MCF 10A (cell line): ENCODE data around the gene FRMD3. TPM values are rescaled to one million over a fixed set of nuclear protein-coding genes. Genes with fewer than 3 reads are reported as not detected.

Source experiments
- BruUV-seq: library from RNA; stranded (reverse); fragments of 400-500 nt; replicated peaks from 2 replicates; lab custom pipeline; 2021; lab: Mats Ljungman, UMichigan
- CTCF ChIA-PET: fragments of 300-600 bp; sonication (Branson Sonifier 250); formaldehyde crosslinking; extraction: SDS; loops from one replicate; lab custom pipeline; 2021; ENCODE audit warnings: antibody characterized with exemption, inconsistent platforms; lab: Yijun Ruan, JAX
- POLR2A ChIA-PET: fragments of 300-600, 350-650 bp; sonication (Branson Sonifier 250); formaldehyde crosslinking; extraction: SDS; loops from one replicate; lab custom pipeline; 2020; ENCODE audit warnings: antibody characterized with exemption, inconsistent platforms; lab: Yijun Ruan, JAX
- DNase-seq: peaks from one replicate; pipeline ENCODE4 v3.0.0-alpha.2; 2018; ENCODE audit not compliant: unreplicated experiment
- H3K27ac Mint-ChIP-seq: one replicate; pipeline ENCODE4 v1.8.0; 2022; ENCODE audit warnings: mild to moderate bottlenecking, low read depth, mixed read lengths; ENCODE audit not compliant: unreplicated experiment
- H3K27me3 Mint-ChIP-seq: one replicate; pipeline ENCODE4 v1.8.0; 2022; ENCODE audit warnings: mixed read lengths; ENCODE audit not compliant: insufficient read depth, unreplicated experiment
- H3K36me3 Mint-ChIP-seq: one replicate; pipeline ENCODE4 v1.8.0; 2022; ENCODE audit warnings: mild to moderate bottlenecking, moderate library complexity, mixed read lengths; ENCODE audit not compliant: insufficient read depth, unreplicated experiment
- H3K4me1 Mint-ChIP-seq: one replicate; pipeline ENCODE4 v1.8.0; 2022; ENCODE audit warnings: mixed read lengths; ENCODE audit not compliant: insufficient read depth, unreplicated experiment
- H3K4me3 Mint-ChIP-seq: one replicate; pipeline ENCODE4 v1.8.0; 2022; ENCODE audit warnings: mild to moderate bottlenecking, moderate library complexity, mixed read lengths; ENCODE audit not compliant: unreplicated experiment
- H3K9me3 Mint-ChIP-seq: one replicate; pipeline ENCODE4 v1.8.0; 2022; ENCODE audit warnings: mixed read lengths; ENCODE audit not compliant: unreplicated experiment
- CTCF ChIP-seq: fragments of 200-600 bp; IDR thresholded peaks from one replicate; pipeline ENCODE4 v1.8.0; 2022; ENCODE audit warnings: antibody characterized with exemption, mild to moderate bottlenecking; ENCODE audit not compliant: unreplicated experiment
- intact Hi-C: fragments of 100-400 bp; cut with micrococcal nuclease; formaldehyde crosslinking; loops from 2 replicates; pipeline ENCODE4 v1.14.1; 2022
- total RNA-seq: library from RNA; stranded (reverse); gene quantifications from 2 replicates; pipeline ENCODE4 v1.2.3, GENCODE V29; 2022

Gene FRMD3
- total RNA-seq, 1 experiment from 2014 or later, result 0.28 TPM

- intact Hi-C loops, result no loop called here
These were observed 34.3 kb downstream of the FRMD3 start for GRCh38 chr9:83503866-83504265.

DNA sequence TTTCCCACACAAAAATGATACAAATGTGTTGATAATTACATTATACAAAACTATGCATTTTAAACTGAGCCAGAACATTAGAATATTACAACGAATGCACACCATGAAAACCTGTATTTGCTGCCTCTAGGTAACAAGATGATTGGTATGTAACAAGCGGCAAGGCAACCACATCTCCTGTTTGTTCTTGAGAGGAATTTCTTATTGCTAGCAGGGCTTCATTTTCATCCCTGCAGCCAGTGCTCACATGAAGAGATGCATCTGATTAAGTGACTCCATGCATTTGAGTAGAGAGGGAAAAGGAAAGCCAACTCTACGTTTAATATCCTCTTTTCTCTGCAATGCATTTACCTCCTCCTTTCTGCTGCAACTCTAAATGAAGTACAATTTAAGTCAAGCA, 36.6 kb downstream of the FRMD3 start:
- Mint-ChIP-seq H3K27me3 (no peaks in the 10 kb centered on the region), H3K36me3 (no peaks in the 10 kb centered on the region), H3K4me3 (no peak overlapping the region), H3K4me1 (no peaks in the 10 kb centered on the region), H3K27ac (no peak overlapping the region), H3K9me3 (no peaks in the 10 kb centered on the region)
- TF ChIP-seq CTCF, result no peak
- DNase-seq, result no peak
- POLR2A ChIA-PET, result no interaction called here
- CTCF ChIA-PET, result interaction anchor here (0.6 kb wide), 1 partner anchor 95 kb away, joined by 3 read pairs; no protein-coding TSS in a partner anchor
- intact Hi-C loops, result no loop called here
- BruUV-seq, result no TSS peak

More at GRCh38 chr9:83503866-83504265, 34.3 kb downstream of the FRMD3 start:
- Mint-ChIP-seq H3K36me3 (no peaks in the 10 kb centered on the region), H3K4me1 (no peaks in the 10 kb centered on the region), H3K9me3 (no peaks in the 10 kb centered on the region), H3K27me3 (no peaks in the 10 kb centered on the region), H3K27ac (no peak overlapping the region), H3K4me3 (no peak overlapping the region)
- POLR2A ChIA-PET, result no interaction called here
- BruUV-seq, result no TSS peak
- no peak for DNase-seq
- no peak for TF ChIP-seq CTCF
- CTCF ChIA-PET, result no interaction called here

DNA sequence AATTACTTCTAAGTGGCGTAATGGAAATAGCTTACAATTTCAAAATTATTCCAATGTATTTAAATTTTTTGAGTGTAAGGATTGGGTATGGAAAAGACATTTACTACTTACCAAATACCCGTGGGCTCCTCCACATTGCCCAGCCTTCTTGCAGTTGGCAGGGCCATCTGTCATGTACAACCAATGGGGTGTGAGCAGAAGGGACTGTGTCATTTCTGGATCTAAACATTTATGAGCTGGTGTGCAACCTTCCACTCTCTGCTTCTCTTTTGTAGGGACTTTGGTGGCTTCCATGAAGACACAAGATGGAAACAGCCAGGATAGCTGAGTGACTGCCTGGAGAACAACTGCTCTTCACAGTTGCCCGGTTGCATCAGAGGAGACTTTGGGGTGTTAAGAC, 40.8 kb downstream of the FRMD3 start:
- Mint-ChIP-seq H3K27me3 (no peaks in the 10 kb centered on the region), H3K36me3 (no peaks in the 10 kb centered on the region), H3K4me1 (no peaks in the 10 kb centered on the region), H3K9me3 (no peaks in the 10 kb centered on the region), H3K4me3 (no peak overlapping the region), H3K27ac (no peak overlapping the region)
- ChIA-PET CTCF (no interaction called here), POLR2A (no interaction called here)
- DNase-seq, result no peak
- no peak for TF ChIP-seq CTCF
- intact Hi-C loops, result no loop called here
- no TSS peak for BruUV-seq

- H3K9me3 Mint-ChIP-seq, result no peaks in the 10 kb centered on the region
- no peaks in the 10 kb centered on the region for H3K36me3 Mint-ChIP-seq
- no TSS peak for BruUV-seq
- H3K27ac Mint-ChIP-seq, result no peak overlapping the region
- ChIA-PET POLR2A (no interaction called here), CTCF (no interaction called here)
- intact Hi-C loops, result no loop called here
- no peaks in the 10 kb centered on the region for H3K4me1 Mint-ChIP-seq
- no peaks in the 10 kb centered on the region for H3K27me3 Mint-ChIP-seq
- no peak for TF ChIP-seq CTCF
- no peak for DNase-seq
- H3K4me3 Mint-ChIP-seq, result no peak overlapping the region
These were observed 46.2 kb downstream of the FRMD3 start for GRCh38 chr9:83491995-83492394.
